A549 treated with Hydrocortisone at 1 μM for 4 hours (cell line): ENCODE data around the gene CABLES2. TPM values are rescaled to one million over a fixed set of nuclear protein-coding genes. Genes with fewer than 3 reads are reported as not detected.

ENCODE experiments used
- total RNA-seq: library from RNA; stranded (reverse); fragments of 200-300 nt; extraction: Qiagen RNA extraction; gene quantifications from 5 replicates; pipeline ENCODE4 v1.2.3, GENCODE V29; 2022

The CABLES2 gene, protein sequence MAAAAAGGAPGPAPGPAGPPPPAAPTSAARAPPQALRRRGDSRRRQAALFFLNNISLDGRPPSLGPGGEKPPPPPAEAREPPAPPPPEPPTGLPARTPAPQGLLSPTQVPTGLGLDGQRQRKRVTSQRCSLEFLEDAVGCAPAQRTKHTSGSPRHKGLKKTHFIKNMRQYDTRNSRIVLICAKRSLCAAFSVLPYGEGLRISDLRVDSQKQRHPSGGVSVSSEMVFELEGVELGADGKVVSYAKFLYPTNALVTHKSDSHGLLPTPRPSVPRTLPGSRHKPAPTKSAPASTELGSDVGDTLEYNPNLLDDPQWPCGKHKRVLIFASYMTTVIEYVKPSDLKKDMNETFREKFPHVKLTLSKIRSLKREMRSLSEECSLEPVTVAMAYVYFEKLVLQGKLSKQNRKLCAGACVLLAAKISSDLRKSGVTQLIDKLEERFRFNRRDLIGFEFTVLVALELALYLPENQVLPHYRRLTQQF
- 4.4 to 6.4 TPM (median 5.7 TPM) in 5 replicates for total RNA-seq

DNA sequence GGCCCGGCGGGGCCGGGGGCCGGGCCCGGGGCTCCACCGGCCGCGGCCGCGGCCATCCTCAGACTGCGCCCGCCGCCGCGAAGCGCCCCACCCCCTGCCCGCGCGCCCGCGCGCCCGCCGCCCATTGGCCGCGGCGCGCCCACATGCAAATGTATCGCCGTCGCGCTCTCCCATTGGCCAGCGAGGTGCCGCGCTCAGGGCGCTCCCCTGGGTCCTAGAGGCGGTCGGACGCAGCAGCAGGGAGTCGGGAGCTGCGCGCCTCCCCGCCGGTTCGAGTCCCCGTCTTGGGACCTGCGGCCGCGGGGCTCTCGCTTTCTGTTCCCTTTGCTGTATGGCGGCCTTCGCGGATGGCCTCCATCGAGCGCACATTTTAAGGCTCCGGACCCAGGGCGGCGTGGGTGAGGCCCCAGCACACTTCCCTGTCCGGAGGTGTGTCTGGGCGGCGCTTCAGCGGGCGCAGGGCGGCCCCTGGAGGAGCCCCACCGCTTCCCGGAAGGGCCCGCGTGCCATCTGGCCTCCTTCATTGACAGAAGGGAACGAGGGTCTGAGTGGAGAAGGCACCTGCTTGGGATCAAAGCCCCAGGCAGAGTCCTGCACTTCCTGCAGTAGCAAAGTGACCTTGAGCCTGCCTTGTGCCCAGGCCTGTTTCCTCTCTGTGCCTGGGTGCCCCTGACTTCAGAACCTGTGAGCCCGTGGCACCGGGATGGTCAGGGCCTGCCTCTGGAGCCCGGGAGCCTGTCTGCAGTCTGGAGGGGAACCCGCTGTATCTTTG lies at the start of gene CABLES2:
TSS of gene CABLES2 (minus strand) at position 65 of the 772 bp plus-strand sequence. CDS start at position 56, 9 bp downstream.

DNA sequence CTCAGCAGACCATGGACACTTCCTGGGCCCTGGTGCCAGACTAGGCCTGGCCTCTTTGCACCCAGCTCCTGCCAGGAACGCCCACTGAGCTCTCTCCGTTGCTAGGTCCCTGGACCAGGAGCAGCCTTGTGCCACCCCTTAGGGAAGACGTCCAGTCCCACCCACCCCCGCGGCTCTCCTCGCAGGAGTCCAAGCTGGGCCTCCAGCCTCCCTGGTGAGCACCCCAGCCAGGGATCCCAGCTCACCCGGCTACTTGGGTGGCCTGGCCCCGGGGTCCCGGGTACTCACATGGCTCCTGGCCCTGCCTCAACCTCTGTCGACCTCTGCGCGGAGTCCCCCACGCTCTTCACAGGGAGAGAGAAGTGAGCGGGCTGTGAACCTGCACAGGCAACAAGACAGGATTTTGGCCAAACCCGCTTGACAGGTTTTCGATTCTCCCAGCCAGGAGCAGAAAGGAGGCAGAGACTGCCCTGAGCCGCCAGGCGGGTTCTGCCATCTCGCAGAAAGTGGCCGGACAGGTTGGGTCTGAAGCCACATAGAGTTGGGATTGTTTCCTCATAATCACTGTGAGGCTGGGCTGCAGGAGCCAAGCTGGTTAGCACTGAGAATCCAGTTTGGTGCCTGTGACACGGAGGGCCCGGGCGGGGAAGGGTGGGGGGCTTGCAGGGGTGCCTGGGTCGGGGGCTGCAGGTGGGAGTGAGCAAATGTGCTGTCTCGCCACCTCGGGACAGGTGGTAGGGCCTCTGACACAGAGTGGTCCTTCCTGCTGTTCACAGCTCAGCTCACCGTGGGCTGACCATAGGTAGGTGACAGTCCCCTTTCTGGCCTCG lies 20.3 kb upstream of the CABLES2 start, which contains the start of gene RBBP8NL:
TSS of gene RBBP8NL (minus strand) at position 368 of the 830 bp plus-strand sequence. CDS start 7,892 bp downstream, outside the sequence.

GRCh38 chr20:62386383-62387218 lies 20.5 kb downstream of the CABLES2 start, which contains the start of gene RPS21:
TSS of gene RPS21 (plus strand) at chr20:62387103. CDS start at chr20:62387339, 236 bp downstream.

DNA sequence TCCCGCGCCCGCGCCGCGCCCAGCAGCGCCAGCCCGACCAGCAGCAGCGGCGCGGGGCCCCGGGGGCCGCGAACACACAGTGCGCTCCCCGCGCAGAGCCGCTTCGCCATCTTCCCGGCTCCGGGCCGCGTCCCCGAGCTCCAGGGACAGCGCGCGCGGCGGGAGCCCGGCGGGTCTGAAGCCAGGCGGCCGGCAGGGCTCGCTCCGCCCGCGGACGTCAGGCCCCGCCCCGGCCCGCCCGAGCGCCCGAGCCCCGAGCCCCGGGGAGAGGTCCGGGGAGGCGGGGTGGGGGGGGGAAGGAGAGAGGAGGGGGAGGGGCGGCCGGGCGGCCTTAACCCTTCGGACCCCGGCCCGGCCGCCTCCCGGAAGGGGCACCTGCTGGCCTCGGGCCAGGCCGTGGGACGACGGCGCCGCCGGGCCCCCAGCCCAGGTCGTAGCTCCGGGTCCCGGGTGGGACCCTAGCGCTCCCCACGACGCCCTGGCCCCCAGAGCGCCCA lies 39.9 kb downstream of the CABLES2 start, which contains the start of gene LAMA5:
TSS of gene LAMA5 (minus strand) at position 177 of the 497 bp plus-strand sequence. CDS start at position 110, 67 bp downstream.

Other genes with a start within 250 kb of the CABLES2 start
- gene MTG2, start 224.3 kb downstream of the CABLES2 start, total RNA-seq = 33.3 to 41.8 TPM (median 36.8 TPM) in 5 replicates
- gene HRH3, start 187.0 kb downstream of the CABLES2 start, total RNA-seq = not detected in 5 replicates
- gene OSBPL2, start 168.8 kb downstream of the CABLES2 start, total RNA-seq = 17.8 to 19.6 TPM (median 18.4 TPM) in 5 replicates
- gene ADRM1, start 104.3 kb downstream of the CABLES2 start, total RNA-seq = 161 to 183 TPM (median 177 TPM) in 5 replicates
- gene LAMA5, start 40.0 kb downstream of the CABLES2 start, total RNA-seq = 313 to 453 TPM (median 400 TPM) in 5 replicates
- 2,384 to 3,109 TPM (median 2,755 TPM) in 5 replicates for gene RPS21, start 20.2 kb downstream of the CABLES2 start, total RNA-seq
- gene RBBP8NL, start 20.3 kb upstream of the CABLES2 start, total RNA-seq = 0.62 to 1.3 TPM (median 0.98 TPM) in 5 replicates
- 0.45 to 0.82 TPM (median 0.71 TPM) in 5 replicates for gene GATA5, start 68.7 kb upstream of the CABLES2 start, total RNA-seq
- gene SLCO4A1, start 235.2 kb upstream of the CABLES2 start, total RNA-seq = 11.4 to 13.4 TPM (median 12.6 TPM) in 5 replicates